ENCODE results near the gene NOMO2. TPM values are rescaled to one million over a fixed set of nuclear protein-coding genes. Genes with fewer than 3 reads are reported as not detected.
"Not testable (repeated sequence)": the region's sequence is repeated elsewhere in the genome, so short reads cannot be mapped to it uniquely, and the experiment has no call there.

Gene NOMO2
- polyA plus RNA-seq, 1 donor: 130 TPM

GRCh38 chr16:18544232-18545081 is 17.4 kb downstream of the NOMO2 start:
- H3K27ac ChIP-seq (ENCODE audit: low read length); H3K9me3 ChIP-seq (ENCODE audit: control insufficient read depth, low read depth, low read length); H3K4me1 ChIP-seq (ENCODE audit: control insufficient read depth, insufficient read depth, low read length); DNase-seq; H3K27me3 ChIP-seq (ENCODE audit: control insufficient read depth, insufficient read depth, low read length); H3K36me3 ChIP-seq (ENCODE audit: control insufficient read depth, insufficient read depth, low read length); H3K4me3 ChIP-seq (ENCODE audit: low read length): not testable (repeated sequence)
- WGBS (ENCODE audit: insufficient coverage, low lambda C conversion rate): no CpG with 5 or more reads among the region's 6 CpGs

- not testable (repeated sequence) for DNase-seq; H3K4me3 ChIP-seq (ENCODE audit: low read length); H3K27ac ChIP-seq (ENCODE audit: low read length); H3K36me3 ChIP-seq (ENCODE audit: control insufficient read depth, insufficient read depth, low read length); H3K9me3 ChIP-seq (ENCODE audit: control insufficient read depth, low read depth, low read length); H3K27me3 ChIP-seq (ENCODE audit: control insufficient read depth, insufficient read depth, low read length); H3K4me1 ChIP-seq (ENCODE audit: control insufficient read depth, insufficient read depth, low read length)
- WGBS (ENCODE audit: insufficient coverage, low lambda C conversion rate): no CpG with 5 or more reads among the region's 5 CpGs
Measured at GRCh38 chr16:18541912-18542311, 20.0 kb downstream of the NOMO2 start.

GRCh38 chr16:18537004-18537403 is 24.9 kb downstream of the NOMO2 start:
- not testable (repeated sequence) for H3K9me3 ChIP-seq (ENCODE audit: control insufficient read depth, low read depth, low read length); DNase-seq; H3K27me3 ChIP-seq (ENCODE audit: control insufficient read depth, insufficient read depth, low read length); H3K4me3 ChIP-seq (ENCODE audit: low read length); H3K27ac ChIP-seq (ENCODE audit: low read length); H3K36me3 ChIP-seq (ENCODE audit: control insufficient read depth, insufficient read depth, low read length); H3K4me1 ChIP-seq (ENCODE audit: control insufficient read depth, insufficient read depth, low read length)
- no CpG with 5 or more reads among the region's 3 CpGs for WGBS (ENCODE audit: insufficient coverage, low lambda C conversion rate)

- H3K27ac ChIP-seq (ENCODE audit: low read length); DNase-seq; H3K9me3 ChIP-seq (ENCODE audit: control insufficient read depth, low read depth, low read length); H3K27me3 ChIP-seq (ENCODE audit: control insufficient read depth, insufficient read depth, low read length); H3K4me1 ChIP-seq (ENCODE audit: control insufficient read depth, insufficient read depth, low read length); H3K36me3 ChIP-seq (ENCODE audit: control insufficient read depth, insufficient read depth, low read length); H3K4me3 ChIP-seq (ENCODE audit: low read length): not testable (repeated sequence)
- WGBS (ENCODE audit: insufficient coverage, low lambda C conversion rate): no CpG with 5 or more reads among the region's 15 CpGs
Measured at GRCh38 chr16:18535519-18536168, 26.3 kb downstream of the NOMO2 start.

GRCh38 chr16:18534308-18534707 is 27.6 kb downstream of the NOMO2 start:
- H3K4me1 ChIP-seq (ENCODE audit: control insufficient read depth, insufficient read depth, low read length); H3K36me3 ChIP-seq (ENCODE audit: control insufficient read depth, insufficient read depth, low read length); DNase-seq; H3K4me3 ChIP-seq (ENCODE audit: low read length); H3K27ac ChIP-seq (ENCODE audit: low read length); H3K9me3 ChIP-seq (ENCODE audit: control insufficient read depth, low read depth, low read length); H3K27me3 ChIP-seq (ENCODE audit: control insufficient read depth, insufficient read depth, low read length): not testable (repeated sequence)
- WGBS (ENCODE audit: insufficient coverage, low lambda C conversion rate): no CpG with 5 or more reads among the region's 4 CpGs

- not testable (repeated sequence) for H3K4me3 ChIP-seq (ENCODE audit: low read length); DNase-seq; H3K27me3 ChIP-seq (ENCODE audit: control insufficient read depth, insufficient read depth, low read length); H3K27ac ChIP-seq (ENCODE audit: low read length); H3K9me3 ChIP-seq (ENCODE audit: control insufficient read depth, low read depth, low read length); H3K4me1 ChIP-seq (ENCODE audit: control insufficient read depth, insufficient read depth, low read length); H3K36me3 ChIP-seq (ENCODE audit: control insufficient read depth, insufficient read depth, low read length)
- no CpG with 5 or more reads among the region's 10 CpGs for WGBS (ENCODE audit: insufficient coverage, low lambda C conversion rate)
Measured at GRCh38 chr16:18531323-18531722, 30.6 kb downstream of the NOMO2 start.

GRCh38 chr16:18530329-18530728 is 31.6 kb downstream of the NOMO2 start:
- not testable (repeated sequence) for H3K27me3 ChIP-seq (ENCODE audit: control insufficient read depth, insufficient read depth, low read length); H3K36me3 ChIP-seq (ENCODE audit: control insufficient read depth, insufficient read depth, low read length); H3K27ac ChIP-seq (ENCODE audit: low read length); H3K4me1 ChIP-seq (ENCODE audit: control insufficient read depth, insufficient read depth, low read length); H3K4me3 ChIP-seq (ENCODE audit: low read length); H3K9me3 ChIP-seq (ENCODE audit: control insufficient read depth, low read depth, low read length); DNase-seq
- WGBS (ENCODE audit: insufficient coverage, low lambda C conversion rate): no CpG with 5 or more reads among the region's 3 CpGs

- H3K36me3 ChIP-seq (ENCODE audit: control insufficient read depth, insufficient read depth, low read length); DNase-seq; H3K9me3 ChIP-seq (ENCODE audit: control insufficient read depth, low read depth, low read length); H3K4me1 ChIP-seq (ENCODE audit: control insufficient read depth, insufficient read depth, low read length); H3K27ac ChIP-seq (ENCODE audit: low read length); H3K27me3 ChIP-seq (ENCODE audit: control insufficient read depth, insufficient read depth, low read length); H3K4me3 ChIP-seq (ENCODE audit: low read length): not testable (repeated sequence)
- WGBS (ENCODE audit: insufficient coverage, low lambda C conversion rate): no CpG with 5 or more reads among the region's 4 CpGs
Measured at GRCh38 chr16:18526547-18526946, 35.4 kb downstream of the NOMO2 start.

GRCh38 chr16:18525882-18526482 is 35.9 kb downstream of the NOMO2 start:
- no CpG with 5 or more reads among the region's 8 CpGs for WGBS (ENCODE audit: insufficient coverage, low lambda C conversion rate)
- H3K4me1 ChIP-seq (ENCODE audit: control insufficient read depth, insufficient read depth, low read length); H3K27me3 ChIP-seq (ENCODE audit: control insufficient read depth, insufficient read depth, low read length); H3K9me3 ChIP-seq (ENCODE audit: control insufficient read depth, low read depth, low read length); DNase-seq; H3K27ac ChIP-seq (ENCODE audit: low read length); H3K4me3 ChIP-seq (ENCODE audit: low read length); H3K36me3 ChIP-seq (ENCODE audit: control insufficient read depth, insufficient read depth, low read length): not testable (repeated sequence)

GRCh38 chr16:18522637-18523036 is 39.3 kb downstream of the NOMO2 start:
- WGBS (ENCODE audit: insufficient coverage, low lambda C conversion rate): no CpG with 5 or more reads among the region's 9 CpGs
- H3K27ac ChIP-seq (ENCODE audit: low read length); H3K9me3 ChIP-seq (ENCODE audit: control insufficient read depth, low read depth, low read length); H3K36me3 ChIP-seq (ENCODE audit: control insufficient read depth, insufficient read depth, low read length); H3K4me1 ChIP-seq (ENCODE audit: control insufficient read depth, insufficient read depth, low read length); H3K4me3 ChIP-seq (ENCODE audit: low read length); H3K27me3 ChIP-seq (ENCODE audit: control insufficient read depth, insufficient read depth, low read length); DNase-seq: not testable (repeated sequence)

All from large intestine (tissue), 3 donors.